H1 (cell line): ENCODE data around the gene OXTR. TPM values are rescaled to one million over a fixed set of nuclear protein-coding genes. Genes with fewer than 3 reads are reported as not detected.

Experiments
- CHD7 ChIP-seq: fragments of 300-600 bp; sonication (generic); IDR thresholded peaks from 2 replicates; pipeline ENCODE4 v1.7.1; 2012; ENCODE audit warnings: low read length, moderate library complexity, mild to moderate bottlenecking, inconsistent platforms; ENCODE audit not compliant: insufficient replicate concordance
- polyA plus RNA-seq, 7 experiments: library from polyadenylated mRNA; depleted of rRNA in 3 of 7; stranded (reverse) in 5 of 7; unstranded in 2 of 7; fragments of >200 nt in 5 of 7; fragments of 200-250 nt in 2 of 7; gene quantifications; 1 replicate in 5 of 7; 2 replicates in 1 of 7; 4 replicates in 1 of 7; pipeline versions ENCODE4 v1.2.1 to v1.2.3, GENCODE V29; 2011 to 2013; ENCODE audit warnings: missing spikeins in 2 of 7, mixed read lengths in 2 of 7
- total RNA-seq: library from RNA; stranded (reverse); fragmentation: NEBNext Ultra II Directional; extraction: Animal tissue kit (Norgen Biotek cat#: 25700); gene quantifications from 2 replicates; pipeline ENCODE4 v1.2.1, GENCODE V29; 2021

OXTR gene
- total and polyA plus RNA-seq, 2 of the 8 experiments (the other 6 are each of a cell fraction or from before 2014, with no cell fraction given): 0.77 to 2.3 TPM

GRCh38 chr3:8712908-8713255 is 56.5 kb downstream of the OXTR start (continued):
- TF ChIP-seq CHD7: no peak
